ENCODE results near the gene CLEC3B.

DNA sequence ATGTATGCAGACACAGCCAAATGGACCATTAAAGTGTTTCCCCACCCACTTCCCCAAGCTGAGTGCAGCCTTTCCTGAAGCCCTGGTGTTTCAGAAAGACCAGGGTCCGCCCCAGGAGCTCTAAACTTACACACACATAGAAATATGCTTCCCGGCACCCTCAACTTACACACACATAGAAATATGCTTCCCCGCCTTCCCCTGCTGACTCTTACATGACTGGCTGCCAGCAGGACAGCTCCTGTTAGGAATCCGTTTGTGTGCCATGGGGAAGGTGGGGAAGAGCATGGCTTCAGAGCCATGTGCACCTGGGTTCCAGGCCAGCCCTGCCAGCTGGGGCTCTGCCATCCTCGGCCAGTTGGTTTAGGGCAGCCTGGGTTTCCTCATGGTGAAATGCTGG, 3.6 kb downstream of the CLEC3B start:
- TF ChIP-seq, protein P1, sequence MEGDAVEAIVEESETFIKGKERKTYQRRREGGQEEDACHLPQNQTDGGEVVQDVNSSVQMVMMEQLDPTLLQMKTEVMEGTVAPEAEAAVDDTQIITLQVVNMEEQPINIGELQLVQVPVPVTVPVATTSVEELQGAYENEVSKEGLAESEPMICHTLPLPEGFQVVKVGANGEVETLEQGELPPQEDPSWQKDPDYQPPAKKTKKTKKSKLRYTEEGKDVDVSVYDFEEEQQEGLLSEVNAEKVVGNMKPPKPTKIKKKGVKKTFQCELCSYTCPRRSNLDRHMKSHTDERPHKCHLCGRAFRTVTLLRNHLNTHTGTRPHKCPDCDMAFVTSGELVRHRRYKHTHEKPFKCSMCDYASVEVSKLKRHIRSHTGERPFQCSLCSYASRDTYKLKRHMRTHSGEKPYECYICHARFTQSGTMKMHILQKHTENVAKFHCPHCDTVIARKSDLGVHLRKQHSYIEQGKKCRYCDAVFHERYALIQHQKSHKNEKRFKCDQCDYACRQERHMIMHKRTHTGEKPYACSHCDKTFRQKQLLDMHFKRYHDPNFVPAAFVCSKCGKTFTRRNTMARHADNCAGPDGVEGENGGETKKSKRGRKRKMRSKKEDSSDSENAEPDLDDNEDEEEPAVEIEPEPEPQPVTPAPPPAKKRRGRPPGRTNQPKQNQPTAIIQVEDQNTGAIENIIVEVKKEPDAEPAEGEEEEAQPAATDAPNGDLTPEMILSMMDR (IDR thresholded peaks at IDR 0.05): no peak
- no peak for TF ChIP-seq POLR2AphosphoS5 (IDR thresholded peaks at IDR 0.05)
- TF ChIP-seq EP300 (IDR thresholded peaks at IDR 0.05): no peak
- no peak for TF ChIP-seq POLR2A (IDR thresholded peaks at IDR 0.05)
